ENCODE results near the gene GRK3. TPM values are rescaled to one million over a fixed set of nuclear protein-coding genes. Genes with fewer than 3 reads are reported as not detected.

GRK3 gene
- total and polyA plus RNA-seq, 2 donors (not counting 3 experiments of a cell fraction or from before 2014, with no cell fraction given) = 0.68 to 4.4 TPM

- dilution Hi-C loops (cut with MboI; ENCODE audit: extremely low pct_ligation_motif_present, low sequenced_read_pairs) (no loop called here), intact Hi-C loops (cut with micrococcal nuclease) (no loop called here)
- ChIA-PET CTCF (no interaction called here), POLR2A (no interaction called here)
- Histone ChIP-seq H3K9me1 (replicated peaks; ENCODE audit: control insufficient read depth, extremely low read depth, insufficient read depth, low read length) (no peaks in the 10 kb centered on the region), H3K9ac (replicated peaks; ENCODE audit: extremely low read depth, insufficient read depth, low read length) (no peak overlapping the region), H3K9me3 (replicated peaks; ENCODE audit: control insufficient read depth, insufficient read depth, low read length) (no peaks in the 10 kb centered on the region), H2AFZ (ENCODE audit: low read depth, low read length) (no peak overlapping the region), H3K4me3 (replicated peaks in 1 of 3; ENCODE audit: insufficient read depth in 1 of 3, low read depth in 1 of 3, low read length in 3 of 3) (no peak overlapping the region), H3K27ac (ENCODE audit: insufficient read depth, low read depth, low read length) (no peak overlapping the region), H3K79me2 (ENCODE audit: control insufficient read depth, insufficient read depth, low read length) (no peaks in the 10 kb centered on the region), H3K27me3 (ENCODE audit: control insufficient read depth in 2 of 2, insufficient read depth in 2 of 2, low read length in 2 of 2) (no peaks in the 10 kb centered on the region), H4K20me1 (replicated peaks; ENCODE audit: control insufficient read depth, extremely low read depth, insufficient read depth, low read length) (no peaks in the 10 kb centered on the region), H3K36me3 (ENCODE audit: control insufficient read depth in 2 of 2, extremely low read depth in 1 of 2, insufficient read depth in 2 of 2, low read length in 2 of 2) (no peaks in the 10 kb centered on the region), H3K4me2 (ENCODE audit: insufficient read depth, low read length) (no peak overlapping the region), H3K4me1 (ENCODE audit: control insufficient read depth, extremely low read depth, insufficient read depth, low read length) (no peaks in the 10 kb centered on the region)
- DNase-seq (ENCODE audit: low read depth, low spot score) (peak; percentile 4), FAIRE-seq (no peak)
- no TSS peak for BruUV-seq (replicated peaks)
- TF ChIP-seq, protein P1, sequence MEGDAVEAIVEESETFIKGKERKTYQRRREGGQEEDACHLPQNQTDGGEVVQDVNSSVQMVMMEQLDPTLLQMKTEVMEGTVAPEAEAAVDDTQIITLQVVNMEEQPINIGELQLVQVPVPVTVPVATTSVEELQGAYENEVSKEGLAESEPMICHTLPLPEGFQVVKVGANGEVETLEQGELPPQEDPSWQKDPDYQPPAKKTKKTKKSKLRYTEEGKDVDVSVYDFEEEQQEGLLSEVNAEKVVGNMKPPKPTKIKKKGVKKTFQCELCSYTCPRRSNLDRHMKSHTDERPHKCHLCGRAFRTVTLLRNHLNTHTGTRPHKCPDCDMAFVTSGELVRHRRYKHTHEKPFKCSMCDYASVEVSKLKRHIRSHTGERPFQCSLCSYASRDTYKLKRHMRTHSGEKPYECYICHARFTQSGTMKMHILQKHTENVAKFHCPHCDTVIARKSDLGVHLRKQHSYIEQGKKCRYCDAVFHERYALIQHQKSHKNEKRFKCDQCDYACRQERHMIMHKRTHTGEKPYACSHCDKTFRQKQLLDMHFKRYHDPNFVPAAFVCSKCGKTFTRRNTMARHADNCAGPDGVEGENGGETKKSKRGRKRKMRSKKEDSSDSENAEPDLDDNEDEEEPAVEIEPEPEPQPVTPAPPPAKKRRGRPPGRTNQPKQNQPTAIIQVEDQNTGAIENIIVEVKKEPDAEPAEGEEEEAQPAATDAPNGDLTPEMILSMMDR (IDR thresholded peaks at IDR 0.05; ENCODE audit: extremely low read depth in 1 of 2, insufficient read depth in 1 of 2, low read depth in 1 of 2, low read length in 2 of 2) = no peak
- TF ChIP-seq POLR2A (IDR thresholded peaks at IDR 0.05; ENCODE audit: low read depth, low read length) (no peak), POLR2AphosphoS5 (IDR thresholded peaks at IDR 0.05; ENCODE audit: insufficient read depth, low read depth, low read length) (no peak), FOS (IDR thresholded peaks at IDR 0.05; ENCODE audit: borderline replicate concordance, insufficient read depth, low read length) (no peak), EZH2 (IDR thresholded peaks at IDR 0.05; ENCODE audit: borderline replicate concordance, low read depth, low read length, severe bottlenecking) (no peak), MYC (IDR thresholded peaks at IDR 0.05; ENCODE audit: low read depth, low read length) (no peak), MAX (IDR thresholded peaks at IDR 0.05; ENCODE audit: insufficient read depth, insufficient read length) (no peak), JUN (IDR thresholded peaks at IDR 0.05; ENCODE audit: borderline replicate concordance, insufficient read depth, insufficient read length, low read depth) (no peak), GATA2 (IDR thresholded peaks at IDR 0.05; ENCODE audit: insufficient read depth, insufficient read length, low read depth, low read length) (no peak)
Measured at GRCh38 chr22:25668437-25668836, 104.0 kb downstream of the GRK3 start.
